GM06990 (cell line): ENCODE measurements around the gene NUFIP2.

ENCODE experiments used
- DNase-seq: peaks from one replicate; pipeline ENCODE4 v3.0.0-alpha.2; 2011; ENCODE audit not compliant: insufficient read length; ENCODE audit errors: extremely low read depth
- H3K27me3 ChIP-seq: replicated peaks from 2 replicates; pipeline ENCODE4 v1.6.0; 2011; ENCODE audit warnings: low read length; ENCODE audit not compliant: control insufficient read depth, insufficient read depth
- H3K36me3 ChIP-seq: 2 replicates; pipeline ENCODE4 v1.5.1; 2011; ENCODE audit warnings: low read length; ENCODE audit not compliant: control insufficient read depth, insufficient read depth
- H3K4me3 ChIP-seq: replicated peaks from 2 replicates; pipeline ENCODE4 v1.5.1; 2011; ENCODE audit warnings: low read depth, mild to moderate bottlenecking, control low read depth, low read length
- TF ChIP-seq, protein P1 (sequence below): IDR thresholded peaks from 2 replicates; pipeline ENCODE4 v1.5.1; 2011; ENCODE audit warnings: low read length, control low read depth, mild to moderate bottlenecking, inconsistent platforms; ENCODE audit not compliant: insufficient read depth, poor library complexity, severe bottlenecking

Gene NUFIP2

GRCh38 chr17:29252101-29252791 lies 41.7 kb downstream of the NUFIP2 start:
- Histone ChIP-seq H3K36me3 (no peaks in the 10 kb centered on the region), H3K27me3 (no peaks in the 10 kb centered on the region), H3K4me3 (no peak overlapping the region)
- no peak for DNase-seq
- TF ChIP-seq, protein P1, sequence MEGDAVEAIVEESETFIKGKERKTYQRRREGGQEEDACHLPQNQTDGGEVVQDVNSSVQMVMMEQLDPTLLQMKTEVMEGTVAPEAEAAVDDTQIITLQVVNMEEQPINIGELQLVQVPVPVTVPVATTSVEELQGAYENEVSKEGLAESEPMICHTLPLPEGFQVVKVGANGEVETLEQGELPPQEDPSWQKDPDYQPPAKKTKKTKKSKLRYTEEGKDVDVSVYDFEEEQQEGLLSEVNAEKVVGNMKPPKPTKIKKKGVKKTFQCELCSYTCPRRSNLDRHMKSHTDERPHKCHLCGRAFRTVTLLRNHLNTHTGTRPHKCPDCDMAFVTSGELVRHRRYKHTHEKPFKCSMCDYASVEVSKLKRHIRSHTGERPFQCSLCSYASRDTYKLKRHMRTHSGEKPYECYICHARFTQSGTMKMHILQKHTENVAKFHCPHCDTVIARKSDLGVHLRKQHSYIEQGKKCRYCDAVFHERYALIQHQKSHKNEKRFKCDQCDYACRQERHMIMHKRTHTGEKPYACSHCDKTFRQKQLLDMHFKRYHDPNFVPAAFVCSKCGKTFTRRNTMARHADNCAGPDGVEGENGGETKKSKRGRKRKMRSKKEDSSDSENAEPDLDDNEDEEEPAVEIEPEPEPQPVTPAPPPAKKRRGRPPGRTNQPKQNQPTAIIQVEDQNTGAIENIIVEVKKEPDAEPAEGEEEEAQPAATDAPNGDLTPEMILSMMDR = peak; percentile 40

GRCh38 chr17:29251184-29251583 lies 42.8 kb downstream of the NUFIP2 start:
- TF ChIP-seq, protein P1 = no peak
- H3K27me3 ChIP-seq = no peaks in the 10 kb centered on the region
- no peak overlapping the region for H3K4me3 ChIP-seq
- no peak for DNase-seq
- H3K36me3 ChIP-seq = no peaks in the 10 kb centered on the region

DNA sequence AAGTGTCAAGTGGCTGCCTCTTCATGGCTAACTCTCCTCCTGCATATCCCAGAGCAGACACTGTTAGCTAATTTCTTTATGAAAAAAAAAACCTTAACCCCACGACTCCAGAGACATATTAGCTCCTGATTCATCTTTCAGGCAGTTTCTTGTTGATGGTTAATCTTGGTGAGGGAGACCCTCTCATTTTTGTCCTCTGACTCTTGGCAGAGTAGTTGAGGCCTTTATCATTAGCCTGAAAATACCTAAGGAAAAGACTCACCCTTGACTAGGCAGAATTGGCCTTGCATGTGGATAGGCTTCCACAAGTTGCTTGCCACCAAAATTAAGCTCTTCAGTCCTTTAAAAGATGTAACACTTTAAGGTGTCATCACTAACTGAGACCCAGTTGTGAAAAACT lies 43.3 kb downstream of the NUFIP2 start:
- TF ChIP-seq, protein P1 = no peak
- Histone ChIP-seq H3K4me3 (no peak overlapping the region), H3K36me3 (no peaks in the 10 kb centered on the region), H3K27me3 (no peaks in the 10 kb centered on the region)
- no peak for DNase-seq

GRCh38 chr17:29248845-29249244 lies 45.1 kb downstream of the NUFIP2 start:
- H3K4me3 ChIP-seq = no peak overlapping the region
- TF ChIP-seq, protein P1 = no peak

GRCh38 chr17:29247219-29247618 lies 46.7 kb downstream of the NUFIP2 start:
- TF ChIP-seq, protein P1 = no peak
- Histone ChIP-seq H3K36me3 (no peaks in the 10 kb centered on the region), H3K27me3 (no peaks in the 10 kb centered on the region), H3K4me3 (no peak overlapping the region)
- no peak for DNase-seq

More at GRCh38 chr17:29248845-29249244, 45.1 kb downstream of the NUFIP2 start:
- Histone ChIP-seq H3K27me3 (no peaks in the 10 kb centered on the region), H3K36me3 (no peaks in the 10 kb centered on the region)
- DNase-seq = no peak
